PFSK-1 (cell line): Measurements from ENCODE around the gene LHX4.

ENCODE experiments used
- POLR2AphosphoS5 ChIP-seq: IDR thresholded peaks from 2 replicates; pipeline ENCODE4 v1.6.1; 2012; ENCODE audit warnings: low read depth, mild to moderate bottlenecking, control low read depth, low read length, moderate library complexity
- TAF1 ChIP-seq: IDR thresholded peaks from 2 replicates; pipeline ENCODE4 v1.6.1; 2012; ENCODE audit warnings: low read length, control low read depth, borderline replicate concordance; ENCODE audit not compliant: insufficient read depth
- TF ChIP-seq, protein P1 (sequence below), 2 experiments: IDR thresholded peaks; 2 replicates each; pipeline versions ENCODE4 v1.6.1 to v1.8.0; 2011 to 2012; ENCODE audit warnings: low read depth in 2 of 2, low read length in 2 of 2, control low read depth in 1 of 2, inconsistent platforms in 1 of 2, mild to moderate bottlenecking in 1 of 2, moderate library complexity in 1 of 2; ENCODE audit not compliant: insufficient read depth in 1 of 2

DNA sequence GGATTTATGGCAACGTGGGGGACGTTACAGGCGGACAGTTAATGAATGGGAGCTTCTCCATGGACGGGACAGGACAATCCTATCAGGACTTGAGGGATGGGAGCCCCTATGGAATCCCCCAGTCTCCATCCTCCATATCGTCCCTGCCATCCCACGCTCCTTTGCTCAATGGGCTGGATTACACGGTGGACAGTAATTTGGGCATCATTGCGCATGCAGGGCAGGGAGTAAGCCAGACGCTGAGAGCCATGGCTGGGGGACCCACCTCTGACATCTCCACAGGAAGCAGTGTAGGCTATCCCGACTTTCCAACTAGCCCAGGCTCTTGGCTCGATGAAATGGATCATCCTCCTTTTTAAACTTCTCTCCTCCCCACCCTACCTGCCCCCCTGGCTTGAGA lies 44.2 kb downstream of the LHX4 start:
- TF ChIP-seq, protein P1, sequence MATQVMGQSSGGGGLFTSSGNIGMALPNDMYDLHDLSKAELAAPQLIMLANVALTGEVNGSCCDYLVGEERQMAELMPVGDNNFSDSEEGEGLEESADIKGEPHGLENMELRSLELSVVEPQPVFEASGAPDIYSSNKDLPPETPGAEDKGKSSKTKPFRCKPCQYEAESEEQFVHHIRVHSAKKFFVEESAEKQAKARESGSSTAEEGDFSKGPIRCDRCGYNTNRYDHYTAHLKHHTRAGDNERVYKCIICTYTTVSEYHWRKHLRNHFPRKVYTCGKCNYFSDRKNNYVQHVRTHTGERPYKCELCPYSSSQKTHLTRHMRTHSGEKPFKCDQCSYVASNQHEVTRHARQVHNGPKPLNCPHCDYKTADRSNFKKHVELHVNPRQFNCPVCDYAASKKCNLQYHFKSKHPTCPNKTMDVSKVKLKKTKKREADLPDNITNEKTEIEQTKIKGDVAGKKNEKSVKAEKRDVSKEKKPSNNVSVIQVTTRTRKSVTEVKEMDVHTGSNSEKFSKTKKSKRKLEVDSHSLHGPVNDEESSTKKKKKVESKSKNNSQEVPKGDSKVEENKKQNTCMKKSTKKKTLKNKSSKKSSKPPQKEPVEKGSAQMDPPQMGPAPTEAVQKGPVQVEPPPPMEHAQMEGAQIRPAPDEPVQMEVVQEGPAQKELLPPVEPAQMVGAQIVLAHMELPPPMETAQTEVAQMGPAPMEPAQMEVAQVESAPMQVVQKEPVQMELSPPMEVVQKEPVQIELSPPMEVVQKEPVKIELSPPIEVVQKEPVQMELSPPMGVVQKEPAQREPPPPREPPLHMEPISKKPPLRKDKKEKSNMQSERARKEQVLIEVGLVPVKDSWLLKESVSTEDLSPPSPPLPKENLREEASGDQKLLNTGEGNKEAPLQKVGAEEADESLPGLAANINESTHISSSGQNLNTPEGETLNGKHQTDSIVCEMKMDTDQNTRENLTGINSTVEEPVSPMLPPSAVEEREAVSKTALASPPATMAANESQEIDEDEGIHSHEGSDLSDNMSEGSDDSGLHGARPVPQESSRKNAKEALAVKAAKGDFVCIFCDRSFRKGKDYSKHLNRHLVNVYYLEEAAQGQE (IDR thresholded peaks at IDR 0.05; ENCODE audit: insufficient read depth in 1 of 2, low read depth in 2 of 2, low read length in 2 of 2) = no peak
- TF ChIP-seq TAF1 (no peak), POLR2AphosphoS5 (no peak; the same call in 1 of the 2 replicates)
